Activated naive CD4-positive, alpha-beta T cell treated with anti-CD3 and anti-CD28 coated beads, Interleukin-2, amount 50 U/mL, for 24 hours (primary cell): ENCODE data around the gene TTLL3.
A peak's percentile ranks its signal among the peaks of the same experiment; 100 is the strongest.
"Not testable (repeated sequence)": the region's sequence is repeated elsewhere in the genome, so short reads cannot be mapped to it uniquely, and the experiment has no call there.

Source experiments
- H3K27ac Mint-ChIP-seq: one replicate; pipeline ENCODE4 v1.8.0; 2021; ENCODE audit warnings: mild to moderate bottlenecking, mixed read lengths
- H3K27me3 Mint-ChIP-seq: one replicate; pipeline ENCODE4 v1.8.0; 2021; ENCODE audit warnings: mixed read lengths
- H3K36me3 Mint-ChIP-seq: one replicate; pipeline ENCODE4 v1.8.0; 2021; ENCODE audit warnings: mixed read lengths
- H3K4me1 Mint-ChIP-seq: one replicate; pipeline ENCODE4 v1.8.0; 2021; ENCODE audit warnings: mixed read lengths
- H3K4me3 Mint-ChIP-seq: one replicate; pipeline ENCODE4 v1.8.0; 2021; ENCODE audit warnings: mild to moderate bottlenecking, mixed read lengths
- H3K9me3 Mint-ChIP-seq: one replicate; pipeline ENCODE4 v1.8.0; 2021; ENCODE audit warnings: mixed read lengths

TTLL3 gene

DNA sequence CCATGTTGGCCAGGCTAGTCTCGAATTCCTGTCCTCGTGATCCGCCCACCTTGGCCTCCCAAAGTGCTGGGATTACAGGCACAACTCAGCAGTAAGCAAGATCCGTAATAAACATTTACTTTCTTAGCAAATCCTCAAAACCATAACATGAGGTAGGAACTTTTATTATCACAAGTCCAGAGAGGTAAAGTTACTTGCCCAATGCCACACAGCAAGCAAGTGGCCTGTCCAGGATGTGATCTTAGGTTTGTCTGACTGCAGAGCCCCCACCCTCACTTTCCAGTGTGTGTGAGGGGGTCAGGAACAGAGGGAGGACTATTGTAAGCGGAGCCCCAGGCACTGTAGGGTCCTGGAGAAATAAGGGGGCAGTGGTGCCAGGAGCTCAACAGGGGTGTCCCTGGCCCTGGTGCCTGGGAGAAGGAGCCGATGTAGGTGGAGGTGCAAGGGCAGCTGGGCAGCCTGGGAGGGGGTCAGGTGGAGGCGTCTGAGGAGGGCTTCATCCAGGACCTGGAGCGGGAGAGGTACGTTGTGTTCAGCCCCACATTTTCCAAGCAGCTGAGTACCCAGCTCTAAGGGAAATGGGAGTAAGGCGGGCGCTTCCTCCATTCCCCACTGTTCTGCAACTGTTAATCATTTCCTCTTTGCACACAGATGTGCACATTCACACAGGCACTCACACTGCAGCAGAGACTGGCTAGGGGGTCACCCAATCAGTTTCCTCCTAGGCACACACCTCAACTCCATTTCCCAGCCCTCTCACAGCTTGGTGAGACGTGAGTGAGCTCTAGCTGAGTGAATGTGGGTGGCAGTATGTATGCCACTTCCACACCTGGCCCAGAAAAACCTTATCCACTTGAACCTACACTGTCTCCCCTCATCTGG, 27.9 kb downstream of the TTLL3 start:
- Mint-ChIP-seq H3K27ac (no peak overlapping the region), H3K9me3 (no peaks in the 10 kb centered on the region), H3K27me3 (no peaks in the 10 kb centered on the region), H3K4me3 (no peak overlapping the region), H3K4me1 (peaks cover 13% of the 10 kb centered on the region), H3K36me3 (peaks cover 7% of the 10 kb centered on the region)

DNA sequence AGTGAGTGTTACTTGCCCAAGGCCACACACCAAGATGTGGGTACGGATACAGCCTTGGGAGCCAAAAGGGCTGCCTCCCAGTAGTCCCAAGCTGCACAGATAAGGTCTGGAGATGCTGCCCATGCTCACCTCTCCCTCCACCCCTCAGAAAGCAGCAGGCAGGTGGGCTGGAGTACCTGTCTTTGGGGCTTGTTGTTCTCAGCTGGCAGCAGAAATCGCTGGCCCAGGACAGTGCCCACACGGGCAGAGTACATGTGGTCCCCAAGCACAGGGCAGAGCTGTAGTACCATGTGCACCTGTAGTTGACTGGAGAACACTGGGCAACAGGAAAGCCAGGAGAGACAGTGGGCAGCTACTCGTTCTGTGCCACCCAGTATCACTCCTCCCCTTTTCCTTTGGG, 28.8 kb downstream of the TTLL3 start:
- H3K27ac Mint-ChIP-seq = no peak overlapping the region

DNA sequence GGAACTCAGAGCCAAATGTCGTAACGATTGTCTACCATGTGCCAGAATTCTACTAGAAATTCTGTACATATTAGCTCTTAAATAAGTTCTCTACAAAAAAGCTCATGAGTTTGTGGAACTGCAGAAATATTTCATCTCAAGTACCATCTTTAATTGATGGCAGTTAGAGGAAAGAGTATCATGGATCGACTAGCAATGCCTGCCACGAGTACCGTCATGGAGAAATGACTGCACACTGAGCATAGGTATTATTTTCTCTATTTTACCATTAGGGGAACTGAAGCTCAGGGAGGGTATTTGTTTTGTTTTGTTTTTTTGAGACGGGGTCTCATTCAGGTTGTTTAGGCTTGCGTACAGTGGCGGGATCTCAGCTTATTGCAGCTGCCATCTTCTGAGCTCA, 31.0 kb downstream of the TTLL3 start:
- Mint-ChIP-seq H3K27me3 (no peaks in the 10 kb centered on the region), H3K36me3 (peaks cover 7% of the 10 kb centered on the region), H3K27ac (peak overlapping the region; percentile 59), H3K9me3 (no peaks in the 10 kb centered on the region), H3K4me3 (no peak overlapping the region), H3K4me1 (peaks cover 27% of the 10 kb centered on the region)

More for the DNA sequence above, 28.8 kb downstream of the TTLL3 start:
- Mint-ChIP-seq H3K36me3 (peaks cover 7% of the 10 kb centered on the region), H3K9me3 (no peaks in the 10 kb centered on the region), H3K27me3 (no peaks in the 10 kb centered on the region), H3K4me3 (no peak overlapping the region), H3K4me1 (peaks cover 18% of the 10 kb centered on the region)

- Mint-ChIP-seq H3K9me3 (no peaks in the 10 kb centered on the region), H3K4me3 (peak within 1 kb of the TSS; percentile 99), H3K27ac (peak within 1 kb of the TSS; percentile 91), H3K4me1 (peaks cover 30% of the 10 kb centered on the region), H3K36me3 (peaks cover 5% of the 10 kb centered on the region), H3K27me3 (no peaks in the 10 kb centered on the region)
These were observed 33.8 kb downstream of the TTLL3 start, which contains the start of gene RPUSD3 for GRCh38 chr3:9843715-9844438. Gene RPUSD3 (minus strand): TSS chr3:9844008. CDS start chr3:9843990, 18 bp downstream.

- Mint-ChIP-seq H3K4me3 (no peak overlapping the region), H3K9me3 (no peaks in the 10 kb centered on the region), H3K4me1 (peaks cover 27% of the 10 kb centered on the region), H3K36me3 (peaks cover 3% of the 10 kb centered on the region), H3K27me3 (no peaks in the 10 kb centered on the region), H3K27ac (peak overlapping the region; percentile 17)
These were observed 36.2 kb downstream of the TTLL3 start for GRCh38 chr3:9846231-9846630.

DNA sequence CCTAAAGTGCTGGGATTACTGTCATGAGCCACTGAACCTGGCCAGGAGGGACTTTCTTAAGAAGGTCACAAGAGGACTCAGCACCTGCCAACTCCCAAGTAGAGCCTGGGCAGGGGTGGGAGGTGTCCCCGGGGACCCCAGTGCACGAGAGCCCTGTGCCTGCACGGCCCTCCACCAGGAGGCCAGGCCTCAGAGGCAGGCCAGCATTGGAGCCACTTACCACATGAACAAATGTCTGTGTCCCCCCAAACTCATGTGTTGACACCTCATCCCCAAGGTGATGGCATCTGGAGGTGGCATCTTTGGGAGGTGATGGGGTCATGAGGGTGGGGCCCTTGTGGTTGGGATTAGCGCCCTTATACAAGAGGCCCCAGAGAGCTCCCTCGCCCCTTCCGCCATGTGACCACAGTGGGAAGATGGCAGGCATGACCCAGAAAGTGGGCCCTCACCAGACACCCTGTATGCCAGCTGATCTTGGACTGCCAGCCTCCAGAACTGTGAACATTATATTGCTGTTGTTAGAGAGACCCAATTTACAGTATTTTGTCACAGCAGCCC, 36.9 kb downstream of the TTLL3 start:
- Mint-ChIP-seq H3K27ac (no peak overlapping the region), H3K36me3 (peaks cover 3% of the 10 kb centered on the region), H3K4me3 (no peak overlapping the region), H3K9me3 (no peaks in the 10 kb centered on the region), H3K27me3 (no peaks in the 10 kb centered on the region), H3K4me1 (peaks cover 23% of the 10 kb centered on the region)

GRCh38 chr3:9847870-9848269, 37.8 kb downstream of the TTLL3 start:
- H3K4me1 Mint-ChIP-seq = peaks cover 16% of the 10 kb centered on the region
- not testable (repeated sequence) for H3K27ac Mint-ChIP-seq, H3K9me3 Mint-ChIP-seq, H3K36me3 Mint-ChIP-seq, H3K27me3 Mint-ChIP-seq, H3K4me3 Mint-ChIP-seq

DNA sequence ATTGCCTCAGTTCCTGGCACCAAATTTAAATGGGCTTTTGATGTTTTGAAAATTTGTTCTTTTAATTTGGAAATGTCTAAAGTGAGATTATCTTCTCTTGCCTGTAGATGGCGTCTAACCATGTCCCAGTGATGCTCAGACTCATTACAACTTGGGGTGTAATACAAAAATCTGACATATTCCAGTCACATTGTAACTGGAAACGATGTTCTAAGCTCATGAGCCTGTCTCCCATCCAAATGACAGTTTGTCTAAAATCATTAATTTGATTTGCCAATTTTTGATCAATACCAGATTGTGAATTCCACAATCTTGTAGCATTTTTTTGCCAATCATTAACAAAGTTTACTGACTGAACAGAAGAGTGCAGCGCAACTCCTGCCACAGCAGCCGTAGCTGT, 38.8 kb downstream of the TTLL3 start:
- not testable (repeated sequence) for H3K36me3 Mint-ChIP-seq, H3K27ac Mint-ChIP-seq, H3K9me3 Mint-ChIP-seq, H3K4me3 Mint-ChIP-seq, H3K27me3 Mint-ChIP-seq
- H3K4me1 Mint-ChIP-seq = peaks cover 11% of the 10 kb centered on the region

DNA sequence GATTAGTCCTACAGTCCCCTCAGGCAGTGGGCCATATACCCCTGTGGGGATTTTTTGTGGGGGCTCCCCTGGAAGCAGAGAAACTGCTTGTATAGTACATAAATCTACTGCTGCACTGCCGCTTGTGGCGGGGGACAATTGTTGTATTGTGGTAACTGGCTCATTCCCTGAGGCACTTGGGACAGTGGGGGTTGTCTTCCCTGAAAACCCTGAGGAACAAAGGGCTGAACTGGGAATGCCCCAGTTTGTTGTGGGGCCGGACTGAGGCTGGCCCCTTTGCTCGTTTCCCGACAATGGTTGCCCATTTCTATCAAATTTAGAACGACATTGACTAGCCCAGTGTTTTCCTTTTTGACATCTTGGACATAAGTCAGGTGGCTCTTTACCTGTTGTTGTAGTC, 41.3 kb downstream of the TTLL3 start:
- not testable (repeated sequence) for H3K4me1 Mint-ChIP-seq, H3K27ac Mint-ChIP-seq, H3K27me3 Mint-ChIP-seq, H3K9me3 Mint-ChIP-seq, H3K4me3 Mint-ChIP-seq, H3K36me3 Mint-ChIP-seq

DNA sequence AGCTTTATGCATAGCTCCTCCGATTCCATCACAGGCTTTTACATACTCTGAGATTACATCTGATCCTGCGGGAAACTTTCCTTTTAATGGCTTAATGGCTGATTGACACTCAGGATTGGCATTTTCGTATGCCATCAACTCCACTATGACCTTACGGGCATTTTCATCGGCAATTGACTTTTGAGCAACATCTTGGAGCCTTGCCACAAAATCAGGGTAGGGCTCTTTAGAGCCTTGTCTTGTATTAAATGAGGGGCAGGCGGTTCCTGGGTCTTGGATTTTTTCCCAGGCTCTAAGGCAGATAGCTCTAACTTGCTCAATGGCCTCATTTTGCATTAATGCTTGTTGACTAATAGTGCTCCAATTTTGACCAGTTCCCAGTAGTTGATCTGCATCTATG, 41.9 kb downstream of the TTLL3 start:
- H3K4me3 Mint-ChIP-seq, H3K27ac Mint-ChIP-seq, H3K9me3 Mint-ChIP-seq: not testable (repeated sequence)

GRCh38 chr3:9852528-9852927, 42.5 kb downstream of the TTLL3 start:
- Mint-ChIP-seq H3K36me3 (no peaks in the 10 kb centered on the region), H3K9me3 (no peaks in the 10 kb centered on the region), H3K4me1 (peaks cover 6% of the 10 kb centered on the region), H3K27me3 (no peaks in the 10 kb centered on the region), H3K27ac (no peak overlapping the region), H3K4me3 (no peak overlapping the region)

More for the DNA sequence above, 41.9 kb downstream of the TTLL3 start:
- H3K27me3 Mint-ChIP-seq, H3K36me3 Mint-ChIP-seq, H3K4me1 Mint-ChIP-seq: not testable (repeated sequence)

- H3K4me1 Mint-ChIP-seq, H3K27me3 Mint-ChIP-seq, H3K36me3 Mint-ChIP-seq, H3K9me3 Mint-ChIP-seq, H3K27ac Mint-ChIP-seq, H3K4me3 Mint-ChIP-seq: not testable (repeated sequence)
These were observed 44.4 kb downstream of the TTLL3 start for GRCh38 chr3:9854291-9854940.

DNA sequence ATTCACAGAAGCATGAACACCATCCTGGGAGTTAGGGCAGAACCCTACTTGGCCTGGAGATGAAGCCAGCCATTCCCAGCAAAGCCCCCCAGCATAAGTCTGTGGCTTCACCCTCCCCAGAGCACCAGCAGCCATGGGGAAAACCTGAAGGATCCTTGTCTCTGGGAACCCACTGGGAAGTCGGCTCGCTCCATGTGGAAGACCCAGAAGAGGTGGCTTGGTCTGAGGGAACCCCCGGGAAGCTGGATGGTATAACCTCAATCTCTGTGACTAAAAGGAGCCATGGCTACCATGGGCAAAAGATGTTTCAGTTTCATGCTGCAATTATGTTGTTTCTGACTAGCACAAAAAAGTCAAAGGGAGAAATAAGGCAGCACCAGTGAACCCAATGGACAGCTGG, 45.5 kb downstream of the TTLL3 start:
- H3K4me1 Mint-ChIP-seq = peaks cover 3% of the 10 kb centered on the region
- H3K9me3 Mint-ChIP-seq = no peaks in the 10 kb centered on the region
- H3K36me3 Mint-ChIP-seq = no peaks in the 10 kb centered on the region
- no peak overlapping the region for H3K27ac Mint-ChIP-seq
- H3K27me3 Mint-ChIP-seq = no peaks in the 10 kb centered on the region
- no peak overlapping the region for H3K4me3 Mint-ChIP-seq

DNA sequence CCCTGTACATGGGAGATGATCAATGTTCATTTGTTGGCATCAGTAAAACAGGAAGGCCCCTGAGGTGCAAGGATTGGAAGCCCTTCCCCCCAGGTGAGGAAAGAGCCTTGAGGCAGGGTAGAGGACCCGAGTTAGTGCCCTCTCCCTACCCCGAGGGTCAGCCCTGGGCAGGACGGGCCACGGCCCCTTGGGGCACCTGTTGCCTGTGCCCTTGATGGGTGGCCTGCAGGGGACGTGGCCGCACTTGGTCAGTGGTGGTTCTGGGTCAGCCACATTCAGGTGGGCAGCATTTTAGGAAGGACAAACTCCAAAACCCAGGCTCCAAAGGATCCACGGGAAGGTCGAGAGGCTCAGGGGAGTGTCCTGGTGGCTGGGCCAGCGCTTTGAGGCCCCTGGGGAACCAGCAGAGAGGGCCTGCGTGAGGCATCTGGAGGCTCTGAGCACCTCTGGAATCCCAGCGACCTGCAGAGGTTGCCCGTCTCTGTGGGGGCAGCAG, 49.5 kb downstream of the TTLL3 start:
- no peaks in the 10 kb centered on the region for H3K9me3 Mint-ChIP-seq
- peaks cover 3% of the 10 kb centered on the region for H3K4me1 Mint-ChIP-seq
- H3K27me3 Mint-ChIP-seq = peaks cover 6% of the 10 kb centered on the region
- H3K4me3 Mint-ChIP-seq = no peak overlapping the region
- no peaks in the 10 kb centered on the region for H3K36me3 Mint-ChIP-seq
- H3K27ac Mint-ChIP-seq = no peak overlapping the region

GRCh38 chr3:9861201-9861600, 51.1 kb downstream of the TTLL3 start:
- Mint-ChIP-seq H3K27ac (no peak overlapping the region), H3K4me3 (no peak overlapping the region), H3K9me3 (no peaks in the 10 kb centered on the region), H3K36me3 (no peaks in the 10 kb centered on the region), H3K4me1 (no peaks in the 10 kb centered on the region), H3K27me3 (peaks cover 6% of the 10 kb centered on the region)
